H9 (cell line): Measurements from ENCODE around the gene LDHAL6B. TPM values are rescaled to one million over a fixed set of nuclear protein-coding genes. Genes with fewer than 3 reads are reported as not detected.
A peak's percentile ranks its signal among the peaks of the same experiment; 100 is the strongest.

ENCODE experiments used
- DNase-seq: peaks from one replicate; pipeline ENCODE4 v3.0.0-alpha.2; 2017
- H2AFZ ChIP-seq: one replicate; pipeline ENCODE4 v1.6.1; 2013; ENCODE audit warnings: mild to moderate bottlenecking, low read length, control low read depth, moderate library complexity
- H2AK5ac ChIP-seq: 2 replicates; pipeline ENCODE4 v1.6.1; 2013; ENCODE audit warnings: low read length, control low read depth, mixed read lengths; ENCODE audit not compliant: insufficient read length
- H2BK120ac ChIP-seq: one replicate; pipeline ENCODE4 v1.6.1; 2013; ENCODE audit warnings: low read depth, mild to moderate bottlenecking, low read length, control low read depth, inconsistent platforms; ENCODE audit not compliant: poor library complexity, severe bottlenecking
- H2BK12ac ChIP-seq: 2 replicates; pipeline ENCODE4 v1.6.1; 2013; ENCODE audit warnings: low read length, control low read depth, mixed read lengths, low read depth; ENCODE audit not compliant: insufficient read length
- H2BK15ac ChIP-seq: 2 replicates; pipeline ENCODE4 v1.6.1; 2013; ENCODE audit warnings: low read depth, low read length, control low read depth
- H2BK20ac ChIP-seq: one replicate; pipeline ENCODE4 v1.6.1; 2013; ENCODE audit warnings: low read depth, mild to moderate bottlenecking, low read length, control low read depth, inconsistent platforms; ENCODE audit not compliant: poor library complexity, severe bottlenecking
- H2BK5ac ChIP-seq: 2 replicates; pipeline ENCODE4 v1.6.1; 2013; ENCODE audit warnings: low read length, control low read depth, mixed read lengths; ENCODE audit not compliant: insufficient read length
- H3K14ac ChIP-seq: 2 replicates; pipeline ENCODE4 v1.6.1; 2013; ENCODE audit warnings: low read length, control low read depth; ENCODE audit not compliant: insufficient read depth
- H3K18ac ChIP-seq: 2 replicates; pipeline ENCODE4 v1.6.1; 2013; ENCODE audit warnings: low read depth, mild to moderate bottlenecking, mixed read lengths, low read length, control low read depth; ENCODE audit not compliant: insufficient read length
- H3K23ac ChIP-seq: 2 replicates; pipeline ENCODE4 v1.6.1; 2013; ENCODE audit warnings: low read length, control low read depth, mixed read lengths, low read depth; ENCODE audit not compliant: insufficient read length
- H3K23me2 ChIP-seq: 2 replicates; pipeline ENCODE4 v1.6.1; 2013; ENCODE audit warnings: low read depth, mild to moderate bottlenecking, mixed read lengths, low read length, control low read depth; ENCODE audit not compliant: insufficient read length, poor library complexity, severe bottlenecking
- H3K27ac ChIP-seq: 2 replicates; pipeline ENCODE4 v1.5.1; 2013; ENCODE audit warnings: low read length, control low read depth, mixed read lengths, low read depth; ENCODE audit not compliant: insufficient read length
- H3K27me3 ChIP-seq: 2 replicates; pipeline ENCODE4 v1.6.1; 2013; ENCODE audit warnings: low read length, control low read depth, inconsistent platforms; ENCODE audit not compliant: insufficient read depth
- H3K4ac ChIP-seq: 2 replicates; pipeline ENCODE4 v1.6.1; 2013; ENCODE audit warnings: low read depth, mild to moderate bottlenecking, control low read depth, inconsistent platforms, low read length, moderate library complexity
- H3K4me1 ChIP-seq: 2 replicates; pipeline ENCODE4 v1.6.1; 2013; ENCODE audit warnings: low read length, control low read depth, inconsistent platforms; ENCODE audit not compliant: insufficient read depth
- H3K4me2 ChIP-seq: 2 replicates; pipeline ENCODE4 v1.6.1; 2013; ENCODE audit warnings: low read length, control low read depth, mixed read lengths; ENCODE audit not compliant: insufficient read length, insufficient read depth
- H3K56ac ChIP-seq: 2 replicates; pipeline ENCODE4 v1.6.1; 2013; ENCODE audit warnings: low read depth, mild to moderate bottlenecking, mixed read lengths, low read length, control low read depth; ENCODE audit not compliant: insufficient read length
- H3K79me1 ChIP-seq: 2 replicates; pipeline ENCODE4 v1.6.1; 2013; ENCODE audit warnings: low read depth, mild to moderate bottlenecking, moderate library complexity, low read length, control low read depth, inconsistent platforms; ENCODE audit not compliant: insufficient read depth, poor library complexity, severe bottlenecking
- H3K79me2 ChIP-seq: 2 replicates; pipeline ENCODE4 v1.6.1; 2013; ENCODE audit warnings: low read length, control low read depth, inconsistent platforms; ENCODE audit not compliant: insufficient read depth
- H3K9ac ChIP-seq: 2 replicates; pipeline ENCODE4 v1.6.1; 2013; ENCODE audit warnings: low read length, control low read depth, mixed read lengths; ENCODE audit not compliant: insufficient read length; ENCODE audit errors: extremely low read depth
- H3K9me3 ChIP-seq: one replicate; pipeline ENCODE4 v1.6.1; 2013; ENCODE audit warnings: low read depth, low read length, inconsistent platforms; ENCODE audit not compliant: control insufficient read depth
- H3T11ph ChIP-seq: one replicate; pipeline ENCODE4 v1.6.1; 2013; ENCODE audit warnings: mild to moderate bottlenecking, low read length, control low read depth, inconsistent platforms
- H4K20me1 ChIP-seq: one replicate; pipeline ENCODE4 v1.6.1; 2013; ENCODE audit not compliant: control insufficient read depth, insufficient read length, insufficient read depth
- H4K5ac ChIP-seq: 2 replicates; pipeline ENCODE4 v1.6.1; 2013; ENCODE audit warnings: low read depth, mild to moderate bottlenecking, mixed read lengths, low read length, control low read depth; ENCODE audit not compliant: insufficient read length
- H4K8ac ChIP-seq: replicated peaks from 2 replicates; pipeline ENCODE4 v1.6.1; 2013; ENCODE audit warnings: low read length, control low read depth, mixed read lengths, low read depth; ENCODE audit not compliant: insufficient read length
- H4K91ac ChIP-seq: 2 replicates; pipeline ENCODE4 v1.6.1; 2013; ENCODE audit warnings: low read depth, mild to moderate bottlenecking, moderate library complexity, mixed read lengths, low read length, control low read depth; ENCODE audit not compliant: insufficient read length
- H3K27ac Mint-ChIP-seq, 3 experiments: 2 replicates in 2 of 3; 3 replicates in 1 of 3; pipeline ENCODE4 v1.8.0; 2020 to 2021; ENCODE audit warnings: mixed read lengths in 3 of 3, mild to moderate bottlenecking in 1 of 3, moderate library complexity in 1 of 3
- H3K27me3 Mint-ChIP-seq: 2 replicates; pipeline ENCODE4 v1.8.0; 2021; ENCODE audit warnings: low read depth, mild to moderate bottlenecking, moderate library complexity, mixed read lengths
- H3K36me3 Mint-ChIP-seq, 3 experiments: 2 replicates in 2 of 3; 3 replicates in 1 of 3; pipeline ENCODE4 v1.8.0; 2020 to 2021; ENCODE audit warnings: low read depth in 3 of 3, mixed read lengths in 3 of 3; ENCODE audit not compliant: insufficient read depth in 1 of 3
- H3K4me1 Mint-ChIP-seq, 2 experiments: 2 replicates each; pipeline ENCODE4 v1.8.0; 2020; ENCODE audit warnings: mixed read lengths in 2 of 2
- H3K4me3 Mint-ChIP-seq, 2 experiments: 2 replicates in 1 of 2; 3 replicates in 1 of 2; pipeline ENCODE4 v1.8.0; 2020 to 2021; ENCODE audit warnings: mild to moderate bottlenecking in 2 of 2, mixed read lengths in 2 of 2, moderate library complexity in 1 of 2
- H3K9me3 Mint-ChIP-seq, 2 experiments: 2 replicates in 1 of 2; 3 replicates in 1 of 2; pipeline ENCODE4 v1.8.0; 2020; ENCODE audit warnings: mild to moderate bottlenecking in 2 of 2, mixed read lengths in 2 of 2, moderate library complexity in 1 of 2
- CTCF ChIP-seq: fragments of 200-600 bp; sonication (generic); conservative IDR thresholded peaks from 3 replicates; pipeline ENCODE4 v1.8.0; 2021; ENCODE audit warnings: antibody characterized with exemption, mild to moderate bottlenecking
- WGBS: extraction: QIAGEN DNeasy Blood & Tissue Kit; methylation state at CpG from one replicate; pipeline ENCODE4 v1.1.7; 2013; ENCODE audit warnings: missing lambda C conversion rate, low lambda C conversion rate, mixed read lengths; ENCODE audit not compliant: insufficient read length; ENCODE audit errors: extremely low coverage; 5-methylcytosine and 5-hydroxymethylcytosine counted together
- total RNA-seq: library from RNA; stranded (reverse); gene quantifications from 2 replicates; pipeline ENCODE4 v1.2.1, GENCODE V29; 2021

Gene LDHAL6B
- total RNA-seq, 1 experiment from 2014 or later = not detected

GRCh38 chr15:59180945-59181600, 25.6 kb upstream of the LDHAL6B start:
- Histone ChIP-seq H2BK15ac (no peak overlapping the region), H3K56ac (no peak overlapping the region), H3K4me2 (no peak overlapping the region), H3K18ac (no peak overlapping the region), H2AFZ (no peak overlapping the region), H3K23ac (no peak overlapping the region), H2BK12ac (no peak overlapping the region), H4K91ac (no peak overlapping the region), H3K14ac (no peak overlapping the region), H4K8ac (no peak overlapping the region), H3K23me2 (no peaks in the 10 kb centered on the region), H3K9ac (no peak overlapping the region), H4K20me1 (no peaks in the 10 kb centered on the region), H3K4ac (no peak overlapping the region), H4K5ac (no peak overlapping the region), H2AK5ac (no peak overlapping the region), H2BK20ac (no peak overlapping the region), H2BK120ac (no peak overlapping the region), H3K4me1 (no peaks in the 10 kb centered on the region), H3K79me1 (no peaks in the 10 kb centered on the region), H3K27ac (no peak overlapping the region), H3T11ph (no peak overlapping the region), H3K27me3 (no peaks in the 10 kb centered on the region), H3K9me3 (peaks cover 5% of the 10 kb centered on the region), H2BK5ac (no peak overlapping the region), H3K79me2 (no peaks in the 10 kb centered on the region)
- Mint-ChIP-seq H3K9me3 (peaks cover 2 to 9% of the 10 kb centered on the region in 2 experiments; a peak in 3 of 5 replicates), H3K36me3 (peaks cover 31 to 82% (median 62%) of the 10 kb centered on the region in 3 experiments; a peak in 6 of 7 replicates), H3K4me1 (no peaks in the 10 kb centered on the region), H3K27ac (peak overlapping the region in 2 of 3 experiments; percentile 11 to 75; a peak in 2 of 7 replicates), H3K27me3 (no peaks in the 10 kb centered on the region), H3K4me3 (no peak overlapping the region; a peak in 1 of 5 replicates)
- no peak for TF ChIP-seq CTCF
- WGBS = no CpG with 5 or more reads among the region's 5 CpGs
- no peak for DNase-seq
